Measurements from ENCODE around the gene REEP6. TPM values are rescaled to one million over a fixed set of nuclear protein-coding genes. Genes with fewer than 3 reads are reported as not detected.
"Not testable (repeated sequence)": the region's sequence is repeated elsewhere in the genome, so short reads cannot be mapped to it uniquely, and the experiment has no call there.

REEP6 gene
- total and polyA plus RNA-seq, 2 donors (not counting 3 experiments of a cell fraction or from before 2014, with no cell fraction given): 1.3 to 1.5 TPM

DNA sequence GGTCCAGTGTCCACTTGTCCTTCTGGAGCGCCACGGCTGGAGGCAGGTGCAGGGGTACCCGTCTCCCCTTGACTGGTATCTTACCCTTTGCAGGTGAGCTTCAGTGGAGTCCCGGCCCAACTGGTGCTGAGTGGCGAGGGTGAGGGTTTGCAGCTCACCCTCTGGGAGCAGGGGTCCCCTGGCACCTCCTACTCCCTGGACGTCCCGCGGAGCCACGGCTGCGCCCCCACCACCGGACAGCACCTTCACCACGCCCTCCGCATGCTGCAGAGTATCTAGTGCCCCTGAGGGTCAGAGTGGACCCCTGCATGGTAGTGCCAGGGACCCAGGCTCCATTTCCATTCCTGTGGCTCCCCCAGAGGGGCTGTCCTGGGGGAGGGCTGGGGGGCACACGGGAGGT lies 44.0 kb downstream of the REEP6 start:
- intact Hi-C loops (cut with micrococcal nuclease): no loop called here
- CTCF ChIA-PET: interaction anchor here (3.8 kb wide), 1 partner anchor 11 kb away, joined by 28 read pairs; no protein-coding TSS in a partner anchor
- no peaks in the 10 kb centered on the region for H3K9me1 ChIP-seq (replicated peaks; ENCODE audit: control insufficient read depth, extremely low read depth, insufficient read depth, low read length)
- H3K27ac ChIP-seq (ENCODE audit: insufficient read depth, low read depth, low read length): no peak overlapping the region
- no peaks in the 10 kb centered on the region for H3K79me2 ChIP-seq (ENCODE audit: control insufficient read depth, insufficient read depth, low read length)
- TF ChIP-seq EZH2 (IDR thresholded peaks at IDR 0.05; ENCODE audit: borderline replicate concordance, low read depth, low read length, severe bottlenecking) (no peak), GATA2 (IDR thresholded peaks at IDR 0.05; ENCODE audit: insufficient read depth, insufficient read length, low read depth, low read length) (no peak)
- FAIRE-seq (no peak), DNase-seq (ENCODE audit: low read depth, low spot score) (no peak)
- dilution Hi-C loops (cut with MboI; ENCODE audit: extremely low pct_ligation_motif_present, low sequenced_read_pairs): no loop called here
- H3K9me3 ChIP-seq (replicated peaks; ENCODE audit: control insufficient read depth, insufficient read depth, low read length): no peaks in the 10 kb centered on the region
- H3K4me2 ChIP-seq (ENCODE audit: insufficient read depth, low read length): no peak overlapping the region
- no TSS peak for BruUV-seq (replicated peaks)
- H2AFZ ChIP-seq (ENCODE audit: low read depth, low read length): no peak overlapping the region
- H3K4me1 ChIP-seq (ENCODE audit: control insufficient read depth, extremely low read depth, insufficient read depth, low read length): no peaks in the 10 kb centered on the region
- no peak overlapping the region for H3K9ac ChIP-seq (replicated peaks; ENCODE audit: extremely low read depth, insufficient read depth, low read length)
- H4K20me1 ChIP-seq (replicated peaks; ENCODE audit: control insufficient read depth, extremely low read depth, insufficient read depth, low read length): no peaks in the 10 kb centered on the region
- H3K27me3 ChIP-seq (ENCODE audit: control insufficient read depth in 2 of 2, insufficient read depth in 2 of 2, low read length in 2 of 2): no peaks in the 10 kb centered on the region
- POLR2A ChIA-PET: no interaction called here
- no peaks in the 10 kb centered on the region for H3K36me3 ChIP-seq (ENCODE audit: control insufficient read depth in 2 of 2, extremely low read depth in 1 of 2, insufficient read depth in 2 of 2, low read length in 2 of 2)
- H3K4me3 ChIP-seq (replicated peaks in 1 of 3; ENCODE audit: insufficient read depth in 1 of 3, low read depth in 1 of 3, low read length in 3 of 3): no peak overlapping the region

- H2AFZ ChIP-seq (ENCODE audit: low read depth, low read length); intact Hi-C loops (cut with micrococcal nuclease); H4K20me1 ChIP-seq (replicated peaks; ENCODE audit: control insufficient read depth, extremely low read depth, insufficient read depth, low read length); H3K36me3 ChIP-seq (ENCODE audit: control insufficient read depth in 2 of 2, extremely low read depth in 1 of 2, insufficient read depth in 2 of 2, low read length in 2 of 2); H3K27me3 ChIP-seq (ENCODE audit: control insufficient read depth in 2 of 2, insufficient read depth in 2 of 2, low read length in 2 of 2); H3K4me2 ChIP-seq (ENCODE audit: insufficient read depth, low read length); H3K9me3 ChIP-seq (replicated peaks; ENCODE audit: control insufficient read depth, insufficient read depth, low read length); dilution Hi-C loops (cut with MboI; ENCODE audit: extremely low pct_ligation_motif_present, low sequenced_read_pairs); H3K4me1 ChIP-seq (ENCODE audit: control insufficient read depth, extremely low read depth, insufficient read depth, low read length); FAIRE-seq; H3K4me3 ChIP-seq (replicated peaks in 1 of 3; ENCODE audit: insufficient read depth in 1 of 3, low read depth in 1 of 3, low read length in 3 of 3); DNase-seq (ENCODE audit: low read depth, low spot score); H3K27ac ChIP-seq (ENCODE audit: insufficient read depth, low read depth, low read length); H3K9me1 ChIP-seq (replicated peaks; ENCODE audit: control insufficient read depth, extremely low read depth, insufficient read depth, low read length); H3K79me2 ChIP-seq (ENCODE audit: control insufficient read depth, insufficient read depth, low read length); POLR2A ChIA-PET; BruUV-seq (replicated peaks); H3K9ac ChIP-seq (replicated peaks; ENCODE audit: extremely low read depth, insufficient read depth, low read length): not testable (repeated sequence)
- CTCF ChIA-PET: interaction anchor here (0.6 to 3.8 kb wide), 2 partner anchors 10 to 21 kb away, joined by 3 to 28 read pairs; no protein-coding TSS in a partner anchor
Observed at GRCh38 chr19:1535699-1536098, 44.7 kb downstream of the REEP6 start.
